DMS 273 treated with DMSO at 0.1 percent for 48 hours (cell line): ENCODE results near the gene PDE4D.
"Not testable (repeated sequence)": the region's sequence is repeated elsewhere in the genome, so short reads cannot be mapped to it uniquely, and the experiment has no call there.

ENCODE experiments used
- DNase-seq: peaks from one replicate; lab custom pipeline; 2025; lab: John Stamatoyannopoulos, UW

The PDE4D gene

GRCh38 chr5:59582746-59583145 is 310.8 kb downstream of the PDE4D start:
- DNase-seq = no peak

GRCh38 chr5:59579824-59580167 is 313.7 kb downstream of the PDE4D start:
- DNase-seq = no peak

- DNase-seq = no peak
Observed at GRCh38 chr5:59579101-59579823, 314.3 kb downstream of the PDE4D start.

GRCh38 chr5:59577485-59577884 is 316.0 kb downstream of the PDE4D start:
- no peak for DNase-seq

- DNase-seq = no peak
Observed at GRCh38 chr5:59575648-59576445, 317.7 kb downstream of the PDE4D start.

- not testable (repeated sequence) for DNase-seq
Observed at GRCh38 chr5:59573509-59573908, 320.0 kb downstream of the PDE4D start.

GRCh38 chr5:59571067-59571466 is 322.5 kb downstream of the PDE4D start:
- no peak for DNase-seq

- DNase-seq = no peak
Observed at GRCh38 chr5:59569608-59570334, 323.8 kb downstream of the PDE4D start.

GRCh38 chr5:59569158-59569557 is 324.4 kb downstream of the PDE4D start:
- no peak for DNase-seq

- no peak for DNase-seq
Observed at GRCh38 chr5:59568161-59568560, 325.4 kb downstream of the PDE4D start.

- peak; percentile 45 for DNase-seq
Observed at GRCh38 chr5:59565551-59565950, 328.0 kb downstream of the PDE4D start.

GRCh38 chr5:59564895-59565294 is 328.6 kb downstream of the PDE4D start:
- DNase-seq = no peak

- DNase-seq = peak; percentile 7
Observed at GRCh38 chr5:59562756-59563389, 330.7 kb downstream of the PDE4D start.

GRCh38 chr5:59560553-59560952 is 333.0 kb downstream of the PDE4D start:
- no peak for DNase-seq

GRCh38 chr5:59559847-59560246 is 333.7 kb downstream of the PDE4D start:
- no peak for DNase-seq

- DNase-seq = no peak
Observed at GRCh38 chr5:59559323-59559722, 334.2 kb downstream of the PDE4D start.

GRCh38 chr5:59558501-59558900 is 335.0 kb downstream of the PDE4D start:
- no peak for DNase-seq

- no peak for DNase-seq
Observed at GRCh38 chr5:59557572-59557971, 336.0 kb downstream of the PDE4D start.

- DNase-seq = no peak
Observed at GRCh38 chr5:59555596-59555995, 337.9 kb downstream of the PDE4D start.

- DNase-seq = no peak
Observed at GRCh38 chr5:59554501-59554900, 339.0 kb downstream of the PDE4D start.

- DNase-seq = no peak
Observed at GRCh38 chr5:59553992-59554391, 339.5 kb downstream of the PDE4D start.

- DNase-seq = peak; percentile 9
Observed at GRCh38 chr5:59548807-59549357, 344.6 kb downstream of the PDE4D start.
